GM12874 (cell line): ENCODE measurements around the gene EXOC6.

Experiments
- TF ChIP-seq, protein P1 (sequence below): IDR thresholded peaks from 2 replicates; pipeline ENCODE4 v1.5.1; 2011; ENCODE audit warnings: low read depth, mild to moderate bottlenecking, control low read depth, low read length, moderate library complexity; ENCODE audit not compliant: insufficient read depth

EXOC6 gene

DNA sequence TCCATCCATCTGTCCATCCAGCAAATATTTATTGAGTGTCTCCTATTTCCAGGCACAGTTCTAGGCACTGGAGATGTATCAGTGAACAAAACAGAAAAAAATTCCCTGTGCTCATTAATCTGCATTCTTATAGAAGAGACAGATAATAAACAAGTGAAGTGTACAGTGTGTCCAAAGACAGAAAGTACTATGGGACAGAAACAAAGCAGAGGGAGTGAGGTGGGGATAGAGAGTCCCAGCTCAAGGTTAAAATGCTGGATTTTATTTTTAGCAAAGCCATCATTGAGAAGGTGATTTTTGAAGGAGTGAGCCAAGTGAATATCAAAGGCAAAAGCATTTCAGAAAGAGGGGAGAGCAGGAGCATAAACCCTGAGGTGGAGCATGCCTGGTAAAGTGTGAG is 21.8 kb upstream of the EXOC6 start:
- TF ChIP-seq, protein P1, sequence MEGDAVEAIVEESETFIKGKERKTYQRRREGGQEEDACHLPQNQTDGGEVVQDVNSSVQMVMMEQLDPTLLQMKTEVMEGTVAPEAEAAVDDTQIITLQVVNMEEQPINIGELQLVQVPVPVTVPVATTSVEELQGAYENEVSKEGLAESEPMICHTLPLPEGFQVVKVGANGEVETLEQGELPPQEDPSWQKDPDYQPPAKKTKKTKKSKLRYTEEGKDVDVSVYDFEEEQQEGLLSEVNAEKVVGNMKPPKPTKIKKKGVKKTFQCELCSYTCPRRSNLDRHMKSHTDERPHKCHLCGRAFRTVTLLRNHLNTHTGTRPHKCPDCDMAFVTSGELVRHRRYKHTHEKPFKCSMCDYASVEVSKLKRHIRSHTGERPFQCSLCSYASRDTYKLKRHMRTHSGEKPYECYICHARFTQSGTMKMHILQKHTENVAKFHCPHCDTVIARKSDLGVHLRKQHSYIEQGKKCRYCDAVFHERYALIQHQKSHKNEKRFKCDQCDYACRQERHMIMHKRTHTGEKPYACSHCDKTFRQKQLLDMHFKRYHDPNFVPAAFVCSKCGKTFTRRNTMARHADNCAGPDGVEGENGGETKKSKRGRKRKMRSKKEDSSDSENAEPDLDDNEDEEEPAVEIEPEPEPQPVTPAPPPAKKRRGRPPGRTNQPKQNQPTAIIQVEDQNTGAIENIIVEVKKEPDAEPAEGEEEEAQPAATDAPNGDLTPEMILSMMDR = no peak

DNA sequence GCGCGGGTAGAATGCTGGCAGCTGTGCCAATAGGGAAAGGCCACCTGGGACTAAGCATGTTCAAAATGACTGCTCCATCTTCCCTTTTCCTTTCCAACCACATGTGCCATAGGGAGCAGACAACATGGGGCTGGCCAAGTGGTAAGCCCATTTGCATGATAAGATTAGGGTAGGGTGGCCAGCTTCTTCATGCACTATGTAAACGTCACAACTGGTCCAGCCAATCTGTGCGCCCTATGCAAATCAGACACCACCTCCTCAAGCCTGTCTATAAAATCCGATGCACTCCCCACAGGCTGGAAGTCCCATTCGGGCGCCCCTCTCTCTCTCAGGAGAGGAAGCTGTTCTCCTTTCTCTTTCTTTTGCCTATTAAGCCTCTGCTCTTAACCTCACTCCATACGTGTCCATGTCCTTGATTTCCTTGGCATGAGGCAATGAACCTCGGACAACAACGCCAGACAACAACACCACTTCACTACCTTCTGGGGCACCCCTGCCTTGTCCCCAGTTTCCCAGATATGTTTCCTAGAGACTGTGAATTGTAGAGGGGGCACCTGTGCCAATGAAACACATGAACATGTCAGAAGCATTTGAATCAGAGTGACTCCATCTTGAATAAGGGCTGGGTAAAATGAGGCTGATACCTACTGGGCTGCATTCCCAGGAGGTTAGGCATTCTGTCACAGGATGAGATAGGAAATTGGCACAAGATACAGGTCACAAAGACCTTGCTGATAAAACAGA is 19.1 kb upstream of the EXOC6 start:
- TF ChIP-seq, protein P1 = no peak

DNA sequence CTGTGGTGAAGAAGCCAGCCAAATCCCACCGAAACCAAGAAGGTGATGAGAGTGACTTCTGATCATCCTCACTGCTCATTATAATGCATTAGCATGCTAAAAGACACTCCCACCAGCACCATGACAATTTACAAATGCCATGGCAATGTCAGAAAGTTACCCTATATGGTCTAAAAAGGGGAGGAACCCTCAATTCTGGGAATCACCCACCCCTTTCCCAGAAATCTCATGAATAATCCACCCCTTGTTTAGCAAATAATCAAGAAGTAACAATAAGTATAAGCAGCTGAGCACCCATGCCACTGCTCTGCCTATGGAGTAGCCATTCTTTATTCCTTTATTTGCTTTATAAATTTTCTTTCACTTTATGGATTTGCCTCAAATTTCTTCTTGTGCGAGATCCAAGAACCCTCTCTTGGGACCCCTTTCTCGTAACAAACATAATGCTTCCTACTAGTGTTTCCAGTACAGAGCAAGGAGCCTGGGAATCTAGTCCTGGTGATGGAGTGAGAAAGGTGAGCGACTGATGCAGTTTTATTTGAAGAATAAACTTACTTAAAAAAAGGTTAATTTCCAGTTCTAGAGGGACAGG is 18.4 kb upstream of the EXOC6 start:
- TF ChIP-seq, protein P1 = no peak

DNA sequence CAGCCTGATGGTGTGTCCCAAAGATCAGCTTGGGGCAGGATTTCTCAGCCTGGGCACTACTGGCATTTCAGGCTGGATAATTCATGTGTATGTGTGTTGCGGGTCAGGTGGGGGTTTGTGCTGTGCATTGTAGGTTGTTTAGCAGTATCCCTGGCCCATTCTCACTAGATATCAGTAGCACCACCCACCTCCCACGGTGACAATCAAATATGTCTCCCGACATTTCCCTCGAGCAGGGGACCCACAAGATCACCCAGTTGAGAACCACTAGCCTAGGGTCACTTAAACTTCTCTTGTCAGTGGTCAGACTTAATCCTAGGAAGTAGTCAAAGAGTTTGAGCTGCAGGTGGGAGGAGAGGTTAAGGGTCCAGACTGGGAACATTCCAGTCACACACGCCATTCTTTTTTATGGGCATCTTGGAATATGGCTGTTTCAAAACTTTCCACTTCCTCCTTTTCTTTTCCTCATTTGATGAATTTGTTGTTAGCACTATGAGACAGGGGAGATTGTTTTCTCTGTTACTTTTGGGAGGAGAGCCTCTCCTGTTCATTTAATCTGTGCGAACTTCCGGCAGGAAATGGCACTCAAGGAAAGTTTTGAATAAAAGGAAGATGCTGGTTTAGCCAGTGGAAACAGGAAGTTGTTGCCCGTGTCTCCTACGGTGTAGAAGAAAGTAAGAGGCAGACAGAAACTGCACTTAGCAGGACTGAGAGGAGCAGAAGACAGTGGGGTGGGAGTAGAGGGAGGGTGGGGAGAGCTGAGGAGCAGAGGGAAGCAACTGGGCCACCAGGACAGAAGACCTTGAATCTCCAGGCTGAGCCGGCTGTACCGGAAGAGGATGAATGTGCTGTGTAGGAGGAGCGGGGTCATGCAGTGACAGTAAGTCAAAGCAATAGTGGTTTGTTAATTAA is 17.6 kb upstream of the EXOC6 start:
- TF ChIP-seq, protein P1 = no peak

DNA sequence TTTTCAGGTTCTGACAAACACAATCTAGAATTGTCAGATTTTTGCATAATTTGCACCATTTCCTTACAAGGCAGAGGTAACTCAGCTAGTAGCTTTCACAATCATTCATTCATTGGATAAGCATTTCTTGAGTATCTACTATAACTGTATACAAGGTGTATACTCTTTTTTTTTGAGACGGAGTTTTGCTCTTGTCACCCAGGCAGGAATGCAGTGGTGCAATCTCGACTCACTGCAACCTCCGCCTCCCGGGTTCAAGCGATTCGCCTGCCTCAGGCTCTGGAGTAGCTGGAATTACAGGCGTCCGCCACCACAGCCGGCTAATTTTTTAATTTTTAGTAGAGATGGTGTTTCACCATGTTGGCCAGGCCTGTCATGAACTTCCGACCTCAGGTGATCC is 16.2 kb upstream of the EXOC6 start:
- TF ChIP-seq, protein P1 = no peak

DNA sequence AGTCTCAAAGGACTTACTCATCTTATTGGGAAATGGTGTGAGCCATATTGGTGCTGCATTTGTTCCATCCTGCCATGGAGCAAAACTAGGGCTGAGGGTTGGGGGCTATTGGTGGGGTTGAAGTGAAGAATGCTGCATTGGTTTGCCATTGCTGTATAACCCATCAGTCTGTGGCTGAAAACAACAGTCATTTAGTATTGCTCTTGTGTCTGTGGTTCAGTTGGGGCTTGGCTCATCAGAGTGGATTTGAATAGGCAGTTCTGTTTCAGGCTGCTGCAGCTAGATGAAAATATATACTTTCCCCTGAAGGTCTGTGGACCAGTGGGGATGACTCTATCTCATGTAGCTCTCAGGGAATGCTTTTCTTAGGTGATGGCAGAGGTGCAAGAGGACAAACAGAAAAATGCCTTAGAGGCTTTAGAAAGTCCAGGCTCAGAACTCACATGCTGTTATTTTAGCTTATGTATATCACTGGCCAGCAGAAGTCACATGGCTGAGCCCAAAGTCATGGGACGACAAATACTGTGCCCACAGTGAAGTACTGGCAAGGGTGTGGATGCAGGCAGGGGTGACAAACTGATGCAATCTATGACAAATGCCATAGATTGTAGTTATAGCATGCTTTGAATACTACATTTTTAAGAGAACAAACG is 15.2 kb upstream of the EXOC6 start:
- TF ChIP-seq, protein P1 = no peak

DNA sequence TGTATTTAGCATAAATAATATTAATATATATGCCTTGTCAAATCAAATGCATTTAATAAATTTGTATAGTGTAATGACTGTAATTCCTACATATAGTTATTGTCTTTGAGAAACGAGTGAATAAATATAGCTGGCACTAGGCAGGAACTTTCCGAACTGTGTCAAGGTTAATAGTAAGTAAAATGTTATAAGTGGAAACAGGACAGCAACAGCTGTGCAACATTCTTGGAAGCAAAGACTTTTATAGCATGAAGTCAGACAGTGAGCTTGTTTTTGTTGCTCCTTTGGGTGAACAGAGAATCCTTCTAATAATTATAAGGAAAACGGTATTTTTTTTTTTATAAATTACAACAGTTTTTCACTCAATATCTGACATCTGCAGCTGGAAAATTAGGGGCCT is 14.0 kb upstream of the EXOC6 start:
- TF ChIP-seq, protein P1 = no peak
